ENCODE results near the gene SBNO2. TPM values are rescaled to one million over a fixed set of nuclear protein-coding genes. Genes with fewer than 3 reads are reported as not detected.
A peak's percentile ranks its signal among the peaks of the same experiment; 100 is the strongest.
"Not testable (repeated sequence)": the region's sequence is repeated elsewhere in the genome, so short reads cannot be mapped to it uniquely, and the experiment has no call there.

SBNO2 gene
- total RNA-seq, 4 donors from 2014 or later: 22.8 to 69.0 (median 25.5) TPM

DNA sequence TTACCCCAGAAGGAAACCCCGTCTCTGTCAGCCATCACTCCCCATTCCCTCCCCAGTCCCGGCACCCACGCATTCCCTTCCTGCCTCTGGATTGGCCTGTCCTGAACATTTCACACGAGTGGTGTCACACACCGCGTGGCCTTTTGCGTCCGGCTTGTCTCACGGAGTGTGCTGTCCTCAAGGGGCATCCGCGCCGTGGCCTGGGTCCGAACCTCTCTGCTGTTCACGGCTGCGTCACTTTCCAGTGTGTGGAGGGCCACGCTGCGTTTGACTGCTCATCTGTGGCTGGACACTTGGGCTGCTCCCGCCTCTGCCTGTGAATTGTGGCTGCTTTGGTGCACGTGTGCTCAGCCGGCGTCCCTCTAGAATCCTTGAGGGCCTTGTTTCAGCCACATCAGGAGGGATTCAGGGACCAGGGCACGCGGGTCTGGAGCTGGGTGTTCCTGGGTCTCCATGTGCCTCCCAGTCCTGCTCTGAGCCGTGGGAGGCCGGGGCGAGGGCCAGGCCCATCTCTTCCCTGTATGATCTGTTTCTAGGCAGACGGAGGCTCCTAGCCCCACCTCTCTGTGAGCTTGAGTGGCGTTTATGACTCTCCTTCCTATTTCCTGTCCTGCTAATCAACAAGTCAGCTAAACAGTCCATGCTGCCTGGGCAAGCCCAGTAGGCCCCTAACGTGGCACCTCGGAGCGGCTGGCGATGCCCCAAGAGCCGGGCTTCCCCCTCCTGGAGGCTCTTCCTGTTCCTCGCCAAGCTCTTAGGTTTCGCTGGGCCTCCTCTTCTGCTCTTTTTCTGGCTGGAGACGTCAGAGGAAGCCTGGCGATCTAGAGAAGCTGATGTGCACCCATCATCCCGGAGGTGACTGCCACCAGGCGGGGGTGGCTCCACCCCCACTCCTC is 39.6 kb upstream of the SBNO2 start:
- Histone ChIP-seq H3K27ac (peak overlapping the region; percentile 81 to 84 (median 81)), H3K4me1 (peaks cover 32 to 70% of the 10 kb centered on the region in 2 donors), H3K9me3 (no peaks in the 10 kb centered on the region), H3K4me3 (replicated peaks in 1 of 3) (no peak overlapping the region), H3K27me3 (no peaks in the 10 kb centered on the region), H3K36me3 (no peaks in the 10 kb centered on the region)
- no peak for TF ChIP-seq POLR2A (IDR thresholded peaks at IDR 0.05)
- 75 to 81% methylated on average over 19 to 29 of the region's 39 CpGs for WGBS, 2 donors
- intact Hi-C loops (cut with DNase I): no loop called here
- peak; percentile 34 to 40 for DNase-seq

DNA sequence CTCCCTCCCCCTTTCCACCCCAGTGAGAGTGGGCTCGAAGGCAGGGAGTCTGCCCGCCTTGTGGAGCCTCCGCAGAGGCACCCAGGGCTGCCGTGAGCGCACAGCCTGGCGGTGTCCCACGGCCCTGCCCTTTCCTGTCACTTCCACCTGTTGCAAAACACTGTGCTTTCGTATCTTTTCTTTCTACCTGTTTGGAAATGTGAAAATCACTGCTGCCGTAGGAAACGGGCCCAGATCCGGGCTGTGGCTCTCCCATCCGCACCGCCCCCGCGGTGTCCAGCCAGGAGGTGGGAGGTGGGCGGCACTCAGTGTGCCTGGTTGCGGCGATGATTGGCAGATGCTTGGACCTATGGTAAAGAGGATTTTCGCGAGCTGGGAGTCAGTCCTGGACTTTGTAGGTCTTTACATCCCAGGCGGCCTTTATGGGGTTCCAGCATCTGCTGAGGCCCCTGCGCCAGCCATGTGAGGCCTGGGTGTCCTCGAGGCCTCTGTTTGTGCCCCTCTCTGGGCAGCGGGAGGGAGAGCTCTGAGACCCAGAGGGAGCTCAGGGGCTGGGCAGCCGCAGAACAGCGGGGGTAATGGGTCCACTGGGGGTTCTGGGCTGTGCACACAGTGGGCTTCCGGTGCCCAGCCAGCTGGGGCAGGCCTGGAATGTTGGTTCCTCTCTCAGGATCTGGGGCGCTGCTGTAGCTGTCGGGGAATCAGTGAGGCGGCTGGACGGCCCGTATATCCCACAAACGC is 37.6 kb upstream of the SBNO2 start:
- no peaks in the 10 kb centered on the region for H3K9me3 ChIP-seq
- no peaks in the 10 kb centered on the region for H3K36me3 ChIP-seq
- H3K27ac ChIP-seq: no peak overlapping the region
- peaks cover 46 to 78% of the 10 kb centered on the region in 2 donors for H3K4me1 ChIP-seq
- 87 to 93% methylated on average over 29 to 33 of the region's 33 CpGs for WGBS, 2 donors
- H3K4me3 ChIP-seq (replicated peaks in 1 of 3): no peak overlapping the region
- no peaks in the 10 kb centered on the region for H3K27me3 ChIP-seq
- intact Hi-C loops (cut with DNase I): no loop called here
- no peak for DNase-seq
- no peak for TF ChIP-seq POLR2A (IDR thresholded peaks at IDR 0.05)
- TF ChIP-seq, protein P1, sequence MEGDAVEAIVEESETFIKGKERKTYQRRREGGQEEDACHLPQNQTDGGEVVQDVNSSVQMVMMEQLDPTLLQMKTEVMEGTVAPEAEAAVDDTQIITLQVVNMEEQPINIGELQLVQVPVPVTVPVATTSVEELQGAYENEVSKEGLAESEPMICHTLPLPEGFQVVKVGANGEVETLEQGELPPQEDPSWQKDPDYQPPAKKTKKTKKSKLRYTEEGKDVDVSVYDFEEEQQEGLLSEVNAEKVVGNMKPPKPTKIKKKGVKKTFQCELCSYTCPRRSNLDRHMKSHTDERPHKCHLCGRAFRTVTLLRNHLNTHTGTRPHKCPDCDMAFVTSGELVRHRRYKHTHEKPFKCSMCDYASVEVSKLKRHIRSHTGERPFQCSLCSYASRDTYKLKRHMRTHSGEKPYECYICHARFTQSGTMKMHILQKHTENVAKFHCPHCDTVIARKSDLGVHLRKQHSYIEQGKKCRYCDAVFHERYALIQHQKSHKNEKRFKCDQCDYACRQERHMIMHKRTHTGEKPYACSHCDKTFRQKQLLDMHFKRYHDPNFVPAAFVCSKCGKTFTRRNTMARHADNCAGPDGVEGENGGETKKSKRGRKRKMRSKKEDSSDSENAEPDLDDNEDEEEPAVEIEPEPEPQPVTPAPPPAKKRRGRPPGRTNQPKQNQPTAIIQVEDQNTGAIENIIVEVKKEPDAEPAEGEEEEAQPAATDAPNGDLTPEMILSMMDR (IDR thresholded peaks at IDR 0.05): no peak

DNA sequence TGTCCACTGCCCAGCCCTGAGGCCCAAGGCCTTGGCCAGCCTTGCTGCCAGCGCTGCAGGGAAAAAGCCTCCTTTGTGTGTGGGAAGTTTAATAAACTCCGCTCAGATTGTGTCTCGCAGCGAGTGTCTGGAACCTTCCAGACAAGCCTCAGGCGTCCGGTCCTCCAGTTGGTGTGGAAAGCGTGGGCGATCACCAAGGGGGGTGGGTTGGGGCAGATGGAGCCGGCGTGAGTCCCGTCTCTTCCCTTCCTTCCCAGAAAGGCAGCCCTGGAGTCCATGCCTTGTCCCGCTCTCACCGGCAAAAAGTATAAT is 36.1 kb upstream of the SBNO2 start:
- 89 to 93% methylated on average over 8 to 13 of the region's 13 CpGs for WGBS, 2 donors
- TF ChIP-seq, protein P1 (IDR thresholded peaks at IDR 0.05): no peak
- TF ChIP-seq POLR2A (IDR thresholded peaks at IDR 0.05): no peak
- H3K27ac ChIP-seq: no peak overlapping the region
- DNase-seq: no peak
- peaks cover 42 to 64% of the 10 kb centered on the region in 2 donors for H3K4me1 ChIP-seq
- intact Hi-C loops (cut with DNase I): no loop called here
- no peaks in the 10 kb centered on the region for H3K36me3 ChIP-seq
- no peak overlapping the region for H3K4me3 ChIP-seq (replicated peaks in 1 of 3)
- no peaks in the 10 kb centered on the region for H3K9me3 ChIP-seq
- no peaks in the 10 kb centered on the region for H3K27me3 ChIP-seq

DNA sequence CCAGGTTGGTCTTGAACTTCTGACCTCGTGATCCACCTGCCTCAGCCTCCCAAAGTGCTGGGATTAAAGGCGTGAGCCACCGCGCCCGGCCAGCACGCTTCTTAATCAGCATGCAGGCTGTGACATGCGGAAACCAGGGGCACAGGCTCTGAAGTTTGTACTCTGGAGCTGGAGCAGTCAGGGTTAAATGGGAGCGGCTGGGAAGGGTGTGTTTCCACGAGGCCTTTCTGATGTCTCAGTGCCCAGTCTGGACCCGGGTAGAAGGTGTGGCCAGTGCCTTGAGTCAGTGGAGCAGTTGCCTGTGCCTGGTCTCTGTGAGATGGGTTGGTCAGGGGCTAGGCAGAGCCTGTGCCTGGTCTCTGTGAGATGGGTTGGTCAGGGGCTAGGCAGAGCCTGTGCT is 34.8 kb upstream of the SBNO2 start:
- H3K36me3 ChIP-seq; DNase-seq; H3K9me3 ChIP-seq; intact Hi-C loops (cut with DNase I); H3K27me3 ChIP-seq; H3K27ac ChIP-seq; H3K4me3 ChIP-seq (replicated peaks in 1 of 3): not testable (repeated sequence)
- peaks cover 32 to 54% of the 10 kb centered on the region in 2 donors for H3K4me1 ChIP-seq
- WGBS, 2 donors: 75 to 94% methylated on average over 8 to 10 of the region's 10 CpGs

DNA sequence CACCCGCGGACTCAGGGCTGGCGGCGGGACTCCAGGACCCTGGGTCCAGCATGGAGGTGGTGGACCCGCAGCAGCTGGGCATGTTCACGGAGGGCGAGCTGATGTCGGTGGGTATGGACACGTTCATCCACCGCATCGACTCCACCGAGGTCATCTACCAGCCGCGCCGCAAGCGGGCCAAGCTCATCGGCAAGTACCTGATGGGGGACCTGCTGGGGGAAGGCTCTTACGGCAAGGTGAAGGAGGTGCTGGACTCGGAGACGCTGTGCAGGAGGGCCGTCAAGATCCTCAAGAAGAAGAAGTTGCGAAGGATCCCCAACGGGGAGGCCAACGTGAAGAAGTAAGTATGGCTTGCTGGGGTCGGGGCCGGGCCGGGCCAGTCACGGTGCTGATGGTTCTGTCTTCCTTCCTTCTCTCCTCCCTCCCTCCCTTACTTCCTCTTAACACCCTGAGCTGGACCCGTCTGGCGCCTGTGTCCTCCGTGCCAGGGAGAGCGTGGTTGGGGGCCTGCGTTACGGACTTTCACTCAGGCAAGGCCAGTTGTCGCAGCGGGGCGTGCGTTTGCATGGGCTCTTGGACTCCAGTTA is 32.9 kb upstream of the SBNO2 start:
- Histone ChIP-seq H3K36me3 (no peaks in the 10 kb centered on the region), H3K9me3 (no peaks in the 10 kb centered on the region), H3K27me3 (no peaks in the 10 kb centered on the region), H3K4me3 (replicated peaks in 1 of 3) (peak overlapping the region; percentile 35 to 83 (median 58)), H3K4me1 (peaks cover 32 to 46% of the 10 kb centered on the region in 2 donors), H3K27ac (peak overlapping the region; percentile 56 to 79 (median 73))
- intact Hi-C loops (cut with DNase I): no loop called here
- TF ChIP-seq POLR2A (IDR thresholded peaks at IDR 0.05): no peak
- TF ChIP-seq, protein P1 (IDR thresholded peaks at IDR 0.05): no peak
- peak in 1 of 2 donors; percentile 29 for DNase-seq
- WGBS, 2 donors: 2% methylated on average over 35 to 37 of the region's 38 CpGs
